ENCODE results near the gene SAA1.

Gene SAA1

DNA sequence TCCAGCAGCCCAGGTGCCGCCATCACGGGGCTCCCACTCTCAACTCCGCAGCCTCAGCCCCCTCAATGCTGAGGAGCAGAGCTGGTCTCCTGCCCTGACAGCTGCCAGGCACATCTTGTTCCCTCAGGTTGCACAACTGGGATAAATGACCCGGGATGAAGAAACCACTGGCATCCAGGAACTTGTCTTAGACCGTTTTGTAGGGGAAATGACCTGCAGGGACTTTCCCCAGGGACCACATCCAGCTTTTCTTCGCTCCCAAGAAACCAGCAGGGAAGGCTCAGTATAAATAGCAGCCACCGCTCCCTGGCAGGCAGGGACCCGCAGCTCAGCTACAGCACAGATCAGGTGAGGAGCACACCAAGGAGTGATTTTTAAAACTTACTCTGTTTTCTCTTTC lies at the start of gene SAA1:
Gene SAA1, plus strand, starts transcription at position 316 of the 400 bp plus-strand sequence. CDS start 624 bp downstream, outside the sequence.
- Histone ChIP-seq H3K4me3 (ENCODE audit: low read depth, low read length, poor library complexity, severe bottlenecking) (no peak within 1 kb of the TSS), H3K9ac (ENCODE audit: low read length) (no peak within 1 kb of the TSS), H2AFZ (ENCODE audit: low read length) (no peak within 1 kb of the TSS), H3K27me3 (ENCODE audit: insufficient read depth, low read length) (peaks cover 3% of the 10 kb centered on the region; the same call in 1 of the 2 replicates), H3K79me2 (ENCODE audit: insufficient read depth, low read length) (no peaks in the 10 kb centered on the region), H3K27ac (ENCODE audit: low read depth, low read length, poor library complexity, severe bottlenecking) (no peak within 1 kb of the TSS), H3K36me3 (ENCODE audit: insufficient read depth, low read length) (no peaks in the 10 kb centered on the region), H3K9me2 (ENCODE audit: low read depth, low read length) (no peaks in the 10 kb centered on the region), H3K4me1 (ENCODE audit: insufficient read depth, low read length, severe bottlenecking) (peaks cover 5% of the 10 kb centered on the region), H3K9me3 (ENCODE audit: low read length) (no peaks in the 10 kb centered on the region), H3K4me2 (ENCODE audit: low read length) (no peak within 1 kb of the TSS), H4K20me1 (ENCODE audit: insufficient read depth, low read length) (no peaks in the 10 kb centered on the region), H3F3A (ENCODE audit: insufficient read depth, low read length) (no peaks in the 10 kb centered on the region)
- TF ChIP-seq EZH2 (IDR thresholded peaks at IDR 0.05; ENCODE audit: borderline replicate concordance, low read length) = no peak
- TF ChIP-seq, protein P1, sequence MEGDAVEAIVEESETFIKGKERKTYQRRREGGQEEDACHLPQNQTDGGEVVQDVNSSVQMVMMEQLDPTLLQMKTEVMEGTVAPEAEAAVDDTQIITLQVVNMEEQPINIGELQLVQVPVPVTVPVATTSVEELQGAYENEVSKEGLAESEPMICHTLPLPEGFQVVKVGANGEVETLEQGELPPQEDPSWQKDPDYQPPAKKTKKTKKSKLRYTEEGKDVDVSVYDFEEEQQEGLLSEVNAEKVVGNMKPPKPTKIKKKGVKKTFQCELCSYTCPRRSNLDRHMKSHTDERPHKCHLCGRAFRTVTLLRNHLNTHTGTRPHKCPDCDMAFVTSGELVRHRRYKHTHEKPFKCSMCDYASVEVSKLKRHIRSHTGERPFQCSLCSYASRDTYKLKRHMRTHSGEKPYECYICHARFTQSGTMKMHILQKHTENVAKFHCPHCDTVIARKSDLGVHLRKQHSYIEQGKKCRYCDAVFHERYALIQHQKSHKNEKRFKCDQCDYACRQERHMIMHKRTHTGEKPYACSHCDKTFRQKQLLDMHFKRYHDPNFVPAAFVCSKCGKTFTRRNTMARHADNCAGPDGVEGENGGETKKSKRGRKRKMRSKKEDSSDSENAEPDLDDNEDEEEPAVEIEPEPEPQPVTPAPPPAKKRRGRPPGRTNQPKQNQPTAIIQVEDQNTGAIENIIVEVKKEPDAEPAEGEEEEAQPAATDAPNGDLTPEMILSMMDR (IDR thresholded peaks at IDR 0.05; ENCODE audit: low read length) = no peak

DNA sequence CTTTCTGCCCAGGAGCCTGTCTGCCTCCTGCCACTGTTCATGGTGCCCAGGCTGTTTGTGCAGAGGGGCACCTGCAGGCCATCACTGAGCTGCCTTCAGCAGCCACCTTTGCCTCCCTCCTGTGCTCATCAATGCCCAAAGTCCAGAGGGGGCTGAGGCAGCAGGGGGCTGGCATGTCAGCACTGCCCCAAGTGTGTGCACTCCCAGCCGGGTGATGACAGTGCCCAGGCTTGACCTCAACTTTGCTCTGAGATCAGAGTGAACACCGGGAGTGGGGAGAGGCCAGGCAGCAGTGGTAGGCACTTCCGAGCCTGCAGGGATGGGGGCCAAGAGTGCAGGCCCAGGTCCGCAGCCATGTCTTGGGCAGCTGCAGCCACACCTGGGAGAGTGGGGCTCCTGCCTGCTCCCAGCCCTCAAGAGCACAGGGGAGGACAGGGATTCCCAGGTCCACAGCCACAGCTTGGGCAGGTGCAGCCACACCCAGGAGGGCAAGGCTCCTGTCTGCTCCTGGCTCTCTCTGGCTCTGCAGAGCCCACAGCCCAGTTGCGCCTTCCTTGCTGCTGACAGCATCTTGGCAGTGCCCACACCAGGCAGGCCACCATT lies 44.7 kb upstream of the SAA1 start:
- Histone ChIP-seq H3K9me2 (ENCODE audit: low read depth, low read length) (no peaks in the 10 kb centered on the region), H3K9ac (ENCODE audit: low read length) (no peak overlapping the region), H3K27ac (ENCODE audit: low read depth, low read length, poor library complexity, severe bottlenecking) (no peak overlapping the region), H3K79me2 (ENCODE audit: insufficient read depth, low read length) (no peaks in the 10 kb centered on the region), H3K4me3 (ENCODE audit: low read depth, low read length, poor library complexity, severe bottlenecking) (no peak overlapping the region), H3K4me1 (ENCODE audit: insufficient read depth, low read length, severe bottlenecking) (peaks cover 5% of the 10 kb centered on the region), H3K36me3 (ENCODE audit: insufficient read depth, low read length) (no peaks in the 10 kb centered on the region), H3K4me2 (ENCODE audit: low read length) (no peak overlapping the region), H2AFZ (ENCODE audit: low read length) (no peak overlapping the region), H3K27me3 (ENCODE audit: insufficient read depth, low read length) (no peaks in the 10 kb centered on the region), H3K9me3 (ENCODE audit: low read length) (peaks cover 3% of the 10 kb centered on the region; the same call in 1 of the 2 replicates), H4K20me1 (ENCODE audit: insufficient read depth, low read length) (no peaks in the 10 kb centered on the region), H3F3A (ENCODE audit: insufficient read depth, low read length) (no peaks in the 10 kb centered on the region)
- TF ChIP-seq EZH2 (IDR thresholded peaks at IDR 0.05; ENCODE audit: borderline replicate concordance, low read length) = no peak

DNA sequence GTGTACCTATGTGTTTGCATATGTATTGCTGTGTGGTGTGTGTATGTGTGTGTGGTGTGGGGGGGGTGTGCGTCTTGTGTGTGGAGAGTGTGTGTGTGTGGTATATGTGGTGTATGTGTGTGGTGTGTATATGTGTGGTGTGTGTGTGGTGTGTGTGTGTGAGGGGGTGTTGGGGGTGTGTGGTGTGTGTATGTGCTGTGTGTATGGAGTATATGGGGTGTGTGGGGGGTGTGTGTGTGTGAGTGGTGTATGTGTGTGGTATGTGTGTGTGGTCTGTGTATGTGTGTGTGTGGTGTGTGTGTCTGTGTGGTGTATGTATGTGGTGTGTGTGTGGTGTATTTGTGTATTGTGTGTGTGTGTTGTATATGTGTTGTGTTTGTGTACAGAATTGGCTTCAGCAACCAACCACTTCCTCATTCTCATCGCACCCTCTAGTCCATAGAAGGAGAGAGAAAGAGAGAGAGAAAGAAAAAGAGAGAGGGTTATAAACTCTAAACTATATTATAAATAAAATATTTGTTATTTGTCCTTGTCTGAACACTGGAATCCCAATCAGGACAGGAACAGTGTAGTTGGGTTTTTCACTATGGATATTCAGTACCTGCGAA lies 43.1 kb upstream of the SAA1 start:
- H3K27ac ChIP-seq (ENCODE audit: low read depth, low read length, poor library complexity, severe bottlenecking) = no peak overlapping the region
- no peak overlapping the region for H3K4me3 ChIP-seq (ENCODE audit: low read depth, low read length, poor library complexity, severe bottlenecking)
- H3K9me2 ChIP-seq (ENCODE audit: low read depth, low read length) = no peaks in the 10 kb centered on the region
- peaks cover 5% of the 10 kb centered on the region for H3K4me1 ChIP-seq (ENCODE audit: insufficient read depth, low read length, severe bottlenecking)
- H3K9ac ChIP-seq (ENCODE audit: low read length) = no peak overlapping the region
- H3F3A ChIP-seq (ENCODE audit: insufficient read depth, low read length) = no peaks in the 10 kb centered on the region
- H3K36me3 ChIP-seq (ENCODE audit: insufficient read depth, low read length) = no peaks in the 10 kb centered on the region
- H3K9me3 ChIP-seq (ENCODE audit: low read length) = peaks cover 3% of the 10 kb centered on the region; the same call in 1 of the 2 replicates
- TF ChIP-seq, protein P1 (IDR thresholded peaks at IDR 0.05; ENCODE audit: low read length) = no peak
- TF ChIP-seq EZH2 (IDR thresholded peaks at IDR 0.05; ENCODE audit: borderline replicate concordance, low read length) = no peak
- H3K27me3 ChIP-seq (ENCODE audit: insufficient read depth, low read length) = no peaks in the 10 kb centered on the region
- no peak overlapping the region for H2AFZ ChIP-seq (ENCODE audit: low read length)
- no peak overlapping the region for H3K4me2 ChIP-seq (ENCODE audit: low read length)
- H4K20me1 ChIP-seq (ENCODE audit: insufficient read depth, low read length) = no peaks in the 10 kb centered on the region
- H3K79me2 ChIP-seq (ENCODE audit: insufficient read depth, low read length) = no peaks in the 10 kb centered on the region

Data from OCI-LY1 (cell line).